ENCODE measurements around the gene CACNA1E.

- TF ChIP-seq, protein P1, sequence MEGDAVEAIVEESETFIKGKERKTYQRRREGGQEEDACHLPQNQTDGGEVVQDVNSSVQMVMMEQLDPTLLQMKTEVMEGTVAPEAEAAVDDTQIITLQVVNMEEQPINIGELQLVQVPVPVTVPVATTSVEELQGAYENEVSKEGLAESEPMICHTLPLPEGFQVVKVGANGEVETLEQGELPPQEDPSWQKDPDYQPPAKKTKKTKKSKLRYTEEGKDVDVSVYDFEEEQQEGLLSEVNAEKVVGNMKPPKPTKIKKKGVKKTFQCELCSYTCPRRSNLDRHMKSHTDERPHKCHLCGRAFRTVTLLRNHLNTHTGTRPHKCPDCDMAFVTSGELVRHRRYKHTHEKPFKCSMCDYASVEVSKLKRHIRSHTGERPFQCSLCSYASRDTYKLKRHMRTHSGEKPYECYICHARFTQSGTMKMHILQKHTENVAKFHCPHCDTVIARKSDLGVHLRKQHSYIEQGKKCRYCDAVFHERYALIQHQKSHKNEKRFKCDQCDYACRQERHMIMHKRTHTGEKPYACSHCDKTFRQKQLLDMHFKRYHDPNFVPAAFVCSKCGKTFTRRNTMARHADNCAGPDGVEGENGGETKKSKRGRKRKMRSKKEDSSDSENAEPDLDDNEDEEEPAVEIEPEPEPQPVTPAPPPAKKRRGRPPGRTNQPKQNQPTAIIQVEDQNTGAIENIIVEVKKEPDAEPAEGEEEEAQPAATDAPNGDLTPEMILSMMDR (conservative IDR thresholded peaks at IDR 0.05; ENCODE audit: low read depth in 2 of 2) = no peak
- TF ChIP-seq POLR2AphosphoS5 (IDR thresholded peaks at IDR 0.05; ENCODE audit: low read depth) (no peak), STAT1 (IDR thresholded peaks at IDR 0.05; ENCODE audit: unreplicated experiment) (no peak), CREB1 (CRISPR knock-in tag; IDR thresholded peaks at IDR 0.05; ENCODE audit: low read depth) (no peak), EZH2 (IDR thresholded peaks at IDR 0.05; ENCODE audit: low read depth, unreplicated experiment) (no peak), ETS1 (IDR thresholded peaks at IDR 0.05) (no peak), JUNB (IDR thresholded peaks at IDR 0.05; ENCODE audit: unreplicated experiment) (no peak), EZH2phosphoT487 (IDR thresholded peaks at IDR 0.05; ENCODE audit: unreplicated experiment) (no peak), ZNF114 (CRISPR knock-in tag; IDR thresholded peaks at IDR 0.05) (no peak), NANOG (IDR thresholded peaks at IDR 0.05; ENCODE audit: borderline replicate concordance) (no peak), ZNF331 (CRISPR knock-in tag; IDR thresholded peaks at IDR 0.05; ENCODE audit: low read depth) (no peak), ZNF462 (CRISPR knock-in tag; IDR thresholded peaks at IDR 0.05) (no peak)
- TF ChIP-seq, protein P2, sequence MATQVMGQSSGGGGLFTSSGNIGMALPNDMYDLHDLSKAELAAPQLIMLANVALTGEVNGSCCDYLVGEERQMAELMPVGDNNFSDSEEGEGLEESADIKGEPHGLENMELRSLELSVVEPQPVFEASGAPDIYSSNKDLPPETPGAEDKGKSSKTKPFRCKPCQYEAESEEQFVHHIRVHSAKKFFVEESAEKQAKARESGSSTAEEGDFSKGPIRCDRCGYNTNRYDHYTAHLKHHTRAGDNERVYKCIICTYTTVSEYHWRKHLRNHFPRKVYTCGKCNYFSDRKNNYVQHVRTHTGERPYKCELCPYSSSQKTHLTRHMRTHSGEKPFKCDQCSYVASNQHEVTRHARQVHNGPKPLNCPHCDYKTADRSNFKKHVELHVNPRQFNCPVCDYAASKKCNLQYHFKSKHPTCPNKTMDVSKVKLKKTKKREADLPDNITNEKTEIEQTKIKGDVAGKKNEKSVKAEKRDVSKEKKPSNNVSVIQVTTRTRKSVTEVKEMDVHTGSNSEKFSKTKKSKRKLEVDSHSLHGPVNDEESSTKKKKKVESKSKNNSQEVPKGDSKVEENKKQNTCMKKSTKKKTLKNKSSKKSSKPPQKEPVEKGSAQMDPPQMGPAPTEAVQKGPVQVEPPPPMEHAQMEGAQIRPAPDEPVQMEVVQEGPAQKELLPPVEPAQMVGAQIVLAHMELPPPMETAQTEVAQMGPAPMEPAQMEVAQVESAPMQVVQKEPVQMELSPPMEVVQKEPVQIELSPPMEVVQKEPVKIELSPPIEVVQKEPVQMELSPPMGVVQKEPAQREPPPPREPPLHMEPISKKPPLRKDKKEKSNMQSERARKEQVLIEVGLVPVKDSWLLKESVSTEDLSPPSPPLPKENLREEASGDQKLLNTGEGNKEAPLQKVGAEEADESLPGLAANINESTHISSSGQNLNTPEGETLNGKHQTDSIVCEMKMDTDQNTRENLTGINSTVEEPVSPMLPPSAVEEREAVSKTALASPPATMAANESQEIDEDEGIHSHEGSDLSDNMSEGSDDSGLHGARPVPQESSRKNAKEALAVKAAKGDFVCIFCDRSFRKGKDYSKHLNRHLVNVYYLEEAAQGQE (IDR thresholded peaks at IDR 0.05; ENCODE audit: unreplicated experiment) = no peak
These were observed 121.3 kb downstream of the CACNA1E start for GRCh38 chr1:181604482-181605249.
